ENCODE results near the gene SLC39A11.

Gene SLC39A11

DNA sequence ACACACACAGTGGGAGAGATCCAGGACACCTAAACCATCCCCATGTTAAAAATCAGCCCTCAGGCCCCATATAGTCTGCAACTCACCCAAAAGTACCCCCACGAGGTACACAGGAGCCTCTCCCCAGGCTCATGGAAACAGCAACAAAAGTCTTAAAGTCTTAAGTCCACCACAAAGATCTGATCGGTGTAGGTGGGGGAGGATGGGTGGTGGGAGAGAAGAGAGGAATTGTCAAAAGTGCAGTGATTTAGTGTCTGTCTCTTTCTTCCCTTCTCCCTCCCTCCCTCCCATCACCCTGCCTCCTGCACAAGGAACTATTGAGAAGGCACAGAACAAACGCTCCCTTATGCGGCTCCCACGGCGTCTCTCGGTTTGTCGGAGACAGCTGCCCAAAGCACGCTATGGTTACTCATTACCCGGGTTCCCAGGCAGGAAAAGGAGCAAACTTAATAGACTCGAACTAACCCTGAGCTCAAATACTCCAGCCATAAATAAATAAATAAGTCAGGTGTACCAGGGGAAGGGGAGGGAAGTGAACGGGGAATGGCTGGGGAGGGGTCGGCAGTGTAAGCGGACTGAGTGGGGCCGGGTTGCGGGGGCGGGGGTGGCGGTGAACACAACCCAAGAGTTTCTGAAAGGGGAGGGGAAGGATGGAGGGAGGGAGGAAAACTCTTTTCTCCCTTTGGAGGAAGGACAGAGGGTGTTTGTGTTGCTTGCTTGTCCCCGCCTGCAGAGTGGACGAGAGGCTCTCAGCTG is 477.4 kb downstream of the SLC39A11 start:
- TF ChIP-seq, protein P1, sequence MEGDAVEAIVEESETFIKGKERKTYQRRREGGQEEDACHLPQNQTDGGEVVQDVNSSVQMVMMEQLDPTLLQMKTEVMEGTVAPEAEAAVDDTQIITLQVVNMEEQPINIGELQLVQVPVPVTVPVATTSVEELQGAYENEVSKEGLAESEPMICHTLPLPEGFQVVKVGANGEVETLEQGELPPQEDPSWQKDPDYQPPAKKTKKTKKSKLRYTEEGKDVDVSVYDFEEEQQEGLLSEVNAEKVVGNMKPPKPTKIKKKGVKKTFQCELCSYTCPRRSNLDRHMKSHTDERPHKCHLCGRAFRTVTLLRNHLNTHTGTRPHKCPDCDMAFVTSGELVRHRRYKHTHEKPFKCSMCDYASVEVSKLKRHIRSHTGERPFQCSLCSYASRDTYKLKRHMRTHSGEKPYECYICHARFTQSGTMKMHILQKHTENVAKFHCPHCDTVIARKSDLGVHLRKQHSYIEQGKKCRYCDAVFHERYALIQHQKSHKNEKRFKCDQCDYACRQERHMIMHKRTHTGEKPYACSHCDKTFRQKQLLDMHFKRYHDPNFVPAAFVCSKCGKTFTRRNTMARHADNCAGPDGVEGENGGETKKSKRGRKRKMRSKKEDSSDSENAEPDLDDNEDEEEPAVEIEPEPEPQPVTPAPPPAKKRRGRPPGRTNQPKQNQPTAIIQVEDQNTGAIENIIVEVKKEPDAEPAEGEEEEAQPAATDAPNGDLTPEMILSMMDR (IDR thresholded peaks at IDR 0.05): no peak
- H3K27ac Mint-ChIP-seq: no peak overlapping the region
- no peaks in the 10 kb centered on the region for H3K9me3 Mint-ChIP-seq
- no peaks in the 10 kb centered on the region for H3K36me3 Mint-ChIP-seq (ENCODE audit: low read depth)
- peak; percentile 50 for DNase-seq
- peaks cover 22% of the 10 kb centered on the region for H3K27me3 Mint-ChIP-seq (ENCODE audit: low read depth, poor library complexity)
- peaks cover 54% of the 10 kb centered on the region for H3K4me1 Mint-ChIP-seq
- peak overlapping the region; percentile 71 for H3K4me3 Mint-ChIP-seq

DNA sequence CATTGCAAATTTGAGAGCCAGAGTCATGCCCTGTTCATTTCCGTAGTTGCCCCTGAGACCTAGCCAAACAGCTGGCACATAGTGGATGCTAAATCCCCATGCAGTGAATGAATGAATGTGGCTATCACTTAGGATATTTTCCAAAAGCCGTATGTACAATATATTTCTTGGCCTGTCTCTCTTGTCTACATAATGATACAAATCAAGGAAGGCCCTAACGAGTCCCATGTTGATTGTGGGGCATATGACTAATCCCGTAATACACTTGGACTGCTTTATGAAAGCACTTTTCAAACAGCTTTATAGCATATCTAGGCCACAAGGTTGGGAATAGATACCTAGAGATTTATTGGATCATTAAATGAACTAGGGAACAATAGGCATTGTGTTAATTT is 478.0 kb downstream of the SLC39A11 start:
- DNase-seq: no peak
- TF ChIP-seq, protein P1 (IDR thresholded peaks at IDR 0.05): no peak
- H3K4me3 Mint-ChIP-seq: peak overlapping the region; percentile 71
- no peak overlapping the region for H3K27ac Mint-ChIP-seq
- H3K9me3 Mint-ChIP-seq: no peaks in the 10 kb centered on the region
- H3K36me3 Mint-ChIP-seq (ENCODE audit: low read depth): no peaks in the 10 kb centered on the region
- H3K4me1 Mint-ChIP-seq: peaks cover 54% of the 10 kb centered on the region
- H3K27me3 Mint-ChIP-seq (ENCODE audit: low read depth, poor library complexity): peaks cover 22% of the 10 kb centered on the region

DNA sequence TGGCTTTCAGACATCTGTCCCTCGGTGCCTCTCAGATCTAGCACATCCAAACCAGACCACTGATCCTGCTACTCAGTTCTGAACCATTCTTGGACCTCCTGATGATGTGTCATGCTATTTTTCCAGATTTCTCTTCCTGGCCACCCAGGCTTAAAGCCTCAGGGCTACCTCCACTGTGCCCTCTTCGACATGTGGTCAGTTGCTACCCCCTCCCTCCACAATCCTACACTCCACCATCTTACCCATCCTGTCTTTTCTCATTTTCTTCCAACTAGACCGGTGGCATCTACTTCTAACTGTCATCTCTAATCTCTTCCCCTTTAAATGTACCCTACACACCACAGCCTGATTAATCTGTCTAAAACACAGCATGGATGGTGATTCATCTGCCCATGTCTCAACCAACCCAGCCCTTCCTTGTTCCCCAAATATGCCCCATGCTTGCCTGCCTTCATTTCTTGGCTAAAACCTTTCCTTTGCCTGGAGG is 478.6 kb downstream of the SLC39A11 start:
- TF ChIP-seq, protein P1 (IDR thresholded peaks at IDR 0.05): no peak
- H3K4me1 Mint-ChIP-seq: peaks cover 54% of the 10 kb centered on the region
- H3K4me3 Mint-ChIP-seq: no peak overlapping the region
- H3K27me3 Mint-ChIP-seq (ENCODE audit: low read depth, poor library complexity): peaks cover 22% of the 10 kb centered on the region
- H3K27ac Mint-ChIP-seq: no peak overlapping the region
- H3K36me3 Mint-ChIP-seq (ENCODE audit: low read depth): no peaks in the 10 kb centered on the region
- H3K9me3 Mint-ChIP-seq: peaks cover under 1% of the 10 kb centered on the region
- DNase-seq: no peak

DNA sequence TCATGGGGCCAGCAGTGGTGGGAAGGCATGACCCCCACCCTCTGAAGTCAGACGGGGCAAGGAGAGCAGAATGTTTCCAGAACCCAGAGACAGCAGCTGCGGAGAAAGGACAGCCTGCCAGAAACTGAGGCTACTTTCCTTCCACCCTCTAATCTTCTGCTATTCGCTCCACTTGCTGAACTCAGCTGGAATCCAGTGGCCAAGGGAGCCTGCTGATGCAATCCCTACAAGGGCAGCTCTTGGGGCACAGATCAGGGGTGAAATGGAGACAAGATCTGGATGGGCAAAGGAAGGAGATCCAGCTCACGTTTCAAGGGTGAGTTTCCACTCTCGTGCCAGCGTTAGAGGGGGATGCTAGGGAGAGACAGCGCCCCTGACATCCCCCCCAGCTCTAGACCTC is 479.1 kb downstream of the SLC39A11 start:
- peaks cover 51% of the 10 kb centered on the region for H3K4me1 Mint-ChIP-seq
- TF ChIP-seq, protein P1 (IDR thresholded peaks at IDR 0.05): no peak
- H3K27me3 Mint-ChIP-seq (ENCODE audit: low read depth, poor library complexity): peaks cover 23% of the 10 kb centered on the region
- H3K36me3 Mint-ChIP-seq (ENCODE audit: low read depth): no peaks in the 10 kb centered on the region
- no peak for DNase-seq
- H3K4me3 Mint-ChIP-seq: no peak overlapping the region
- peaks cover 5% of the 10 kb centered on the region for H3K9me3 Mint-ChIP-seq
- H3K27ac Mint-ChIP-seq: peak overlapping the region; percentile 76

DNA sequence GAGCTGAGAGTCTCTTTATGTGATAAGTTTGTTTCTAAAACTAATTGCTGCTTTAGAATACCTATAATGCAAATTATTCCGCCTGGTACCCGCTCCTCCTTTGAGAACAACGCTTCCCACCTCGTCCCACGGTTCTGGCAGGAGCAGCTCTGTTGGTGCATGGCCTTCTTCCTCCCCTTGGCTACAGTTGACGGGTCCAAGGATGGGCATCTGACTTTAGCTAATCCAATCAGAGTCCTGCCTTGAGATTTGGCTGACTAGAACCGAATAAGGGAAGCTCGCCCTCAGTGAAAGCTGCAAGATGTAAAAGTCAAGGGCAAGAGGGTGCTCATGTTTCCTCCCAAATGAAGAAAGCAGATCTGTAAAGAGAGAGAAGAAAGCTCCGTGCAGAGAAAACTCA is 481.3 kb downstream of the SLC39A11 start:
- Mint-ChIP-seq H3K27ac (peak overlapping the region; percentile 13), H3K36me3 (ENCODE audit: low read depth) (peaks cover 4% of the 10 kb centered on the region), H3K4me3 (no peak overlapping the region), H3K27me3 (ENCODE audit: low read depth, poor library complexity) (peaks cover 20% of the 10 kb centered on the region), H3K9me3 (peaks cover 20% of the 10 kb centered on the region), H3K4me1 (peaks cover 29% of the 10 kb centered on the region)
- TF ChIP-seq, protein P1 (IDR thresholded peaks at IDR 0.05): no peak
- no peak for DNase-seq

DNA sequence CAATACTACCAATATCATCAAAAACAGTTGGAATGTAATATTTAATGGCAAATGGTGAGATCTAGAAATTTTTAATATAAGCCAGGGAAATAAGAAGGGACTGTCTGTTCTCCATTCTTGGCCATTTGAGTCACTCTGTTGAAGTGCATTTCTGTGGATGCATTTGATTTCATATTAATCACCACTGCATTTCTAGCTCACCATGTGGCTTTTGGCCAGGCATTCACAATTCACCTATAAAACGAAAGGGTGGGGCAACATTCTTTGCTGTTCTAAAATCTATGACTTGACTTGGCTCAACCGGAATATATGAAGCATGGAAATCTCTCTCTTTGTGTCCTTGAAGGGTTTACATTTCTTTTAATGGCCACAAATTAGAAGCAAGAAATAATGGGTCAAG is 483.0 kb downstream of the SLC39A11 start:
- peaks cover 20% of the 10 kb centered on the region for H3K9me3 Mint-ChIP-seq
- H3K27me3 Mint-ChIP-seq (ENCODE audit: low read depth, poor library complexity): peaks cover 24% of the 10 kb centered on the region
- no peak overlapping the region for H3K4me3 Mint-ChIP-seq
- peaks cover 4% of the 10 kb centered on the region for H3K36me3 Mint-ChIP-seq (ENCODE audit: low read depth)
- DNase-seq: no peak
- peaks cover 21% of the 10 kb centered on the region for H3K4me1 Mint-ChIP-seq
- TF ChIP-seq, protein P1 (IDR thresholded peaks at IDR 0.05): no peak
- no peak overlapping the region for H3K27ac Mint-ChIP-seq
